Measurements from ENCODE around the gene POLR3A.

Gene POLR3A

DNA sequence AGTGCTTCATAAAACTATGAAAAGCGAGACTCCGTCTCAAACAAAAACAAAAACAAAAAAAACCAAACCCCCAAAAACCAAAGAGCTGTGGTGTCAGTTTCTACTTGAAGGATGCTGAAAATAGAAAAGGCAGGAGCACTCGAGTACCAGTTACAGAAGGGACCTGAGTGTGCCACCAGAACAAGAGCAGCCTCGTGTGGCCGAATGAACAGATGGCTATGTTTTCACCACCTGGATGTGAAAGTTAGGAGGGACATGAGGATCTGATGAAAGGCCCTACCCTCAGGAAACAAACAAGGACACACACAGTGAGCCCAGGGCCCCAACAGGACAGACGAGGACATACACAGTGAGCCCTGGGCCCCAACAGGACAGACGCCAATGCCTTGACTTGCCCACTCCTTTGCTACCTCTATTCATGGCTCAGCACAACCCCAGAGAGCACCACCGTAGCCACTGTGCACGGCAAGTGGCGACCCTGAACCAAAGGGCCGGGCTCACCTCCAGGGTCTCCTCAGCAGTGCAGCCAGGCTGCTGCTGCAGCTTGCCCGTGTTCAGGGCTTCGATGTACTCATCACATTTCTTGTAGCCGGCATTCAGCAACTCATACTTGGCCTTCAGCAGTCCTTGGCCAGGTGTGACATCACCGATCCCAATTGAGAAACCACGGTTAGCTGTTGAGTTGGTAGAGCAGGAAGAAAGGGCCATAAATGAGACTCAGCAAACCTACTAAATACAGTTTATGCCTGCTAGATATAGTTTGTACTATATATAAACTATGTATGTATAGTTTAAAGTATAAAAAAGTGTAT lies 24.9 kb downstream of the POLR3A start:
- Histone ChIP-seq H3K79me2 (ENCODE audit: insufficient read depth, low read length) (no peaks in the 10 kb centered on the region), H3K27me3 (ENCODE audit: low read length) (no peaks in the 10 kb centered on the region), H2AFZ (ENCODE audit: low read depth, low read length, severe bottlenecking) (no peak overlapping the region), H3K9ac (ENCODE audit: low read length) (no peak overlapping the region), H3K9me2 (replicated peaks; ENCODE audit: insufficient read depth, low read length) (no peaks in the 10 kb centered on the region), H3K27ac (ENCODE audit: low read depth, low read length) (no peak overlapping the region), H3F3A (ENCODE audit: insufficient read depth) (no peaks in the 10 kb centered on the region), H4K20me1 (ENCODE audit: low read depth, low read length) (no peaks in the 10 kb centered on the region), H3K9me3 (ENCODE audit: insufficient read depth, low read length) (no peaks in the 10 kb centered on the region), H3K4me2 (ENCODE audit: low read depth, low read length, poor library complexity, severe bottlenecking) (no peak overlapping the region), H3K36me3 (ENCODE audit: low read length) (peaks cover 20% of the 10 kb centered on the region; the same call in 1 of the 2 replicates), H3K4me3 (ENCODE audit: insufficient read depth, low read length, poor library complexity, severe bottlenecking) (no peak overlapping the region)
- no peak for TF ChIP-seq EZH2phosphoT487 (conservative IDR thresholded peaks at IDR 0.05; ENCODE audit: low read length)
- TF ChIP-seq, protein P1, sequence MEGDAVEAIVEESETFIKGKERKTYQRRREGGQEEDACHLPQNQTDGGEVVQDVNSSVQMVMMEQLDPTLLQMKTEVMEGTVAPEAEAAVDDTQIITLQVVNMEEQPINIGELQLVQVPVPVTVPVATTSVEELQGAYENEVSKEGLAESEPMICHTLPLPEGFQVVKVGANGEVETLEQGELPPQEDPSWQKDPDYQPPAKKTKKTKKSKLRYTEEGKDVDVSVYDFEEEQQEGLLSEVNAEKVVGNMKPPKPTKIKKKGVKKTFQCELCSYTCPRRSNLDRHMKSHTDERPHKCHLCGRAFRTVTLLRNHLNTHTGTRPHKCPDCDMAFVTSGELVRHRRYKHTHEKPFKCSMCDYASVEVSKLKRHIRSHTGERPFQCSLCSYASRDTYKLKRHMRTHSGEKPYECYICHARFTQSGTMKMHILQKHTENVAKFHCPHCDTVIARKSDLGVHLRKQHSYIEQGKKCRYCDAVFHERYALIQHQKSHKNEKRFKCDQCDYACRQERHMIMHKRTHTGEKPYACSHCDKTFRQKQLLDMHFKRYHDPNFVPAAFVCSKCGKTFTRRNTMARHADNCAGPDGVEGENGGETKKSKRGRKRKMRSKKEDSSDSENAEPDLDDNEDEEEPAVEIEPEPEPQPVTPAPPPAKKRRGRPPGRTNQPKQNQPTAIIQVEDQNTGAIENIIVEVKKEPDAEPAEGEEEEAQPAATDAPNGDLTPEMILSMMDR (IDR thresholded peaks at IDR 0.05; ENCODE audit: insufficient read depth, low read length, poor library complexity, severe bottlenecking), result no peak

DNA sequence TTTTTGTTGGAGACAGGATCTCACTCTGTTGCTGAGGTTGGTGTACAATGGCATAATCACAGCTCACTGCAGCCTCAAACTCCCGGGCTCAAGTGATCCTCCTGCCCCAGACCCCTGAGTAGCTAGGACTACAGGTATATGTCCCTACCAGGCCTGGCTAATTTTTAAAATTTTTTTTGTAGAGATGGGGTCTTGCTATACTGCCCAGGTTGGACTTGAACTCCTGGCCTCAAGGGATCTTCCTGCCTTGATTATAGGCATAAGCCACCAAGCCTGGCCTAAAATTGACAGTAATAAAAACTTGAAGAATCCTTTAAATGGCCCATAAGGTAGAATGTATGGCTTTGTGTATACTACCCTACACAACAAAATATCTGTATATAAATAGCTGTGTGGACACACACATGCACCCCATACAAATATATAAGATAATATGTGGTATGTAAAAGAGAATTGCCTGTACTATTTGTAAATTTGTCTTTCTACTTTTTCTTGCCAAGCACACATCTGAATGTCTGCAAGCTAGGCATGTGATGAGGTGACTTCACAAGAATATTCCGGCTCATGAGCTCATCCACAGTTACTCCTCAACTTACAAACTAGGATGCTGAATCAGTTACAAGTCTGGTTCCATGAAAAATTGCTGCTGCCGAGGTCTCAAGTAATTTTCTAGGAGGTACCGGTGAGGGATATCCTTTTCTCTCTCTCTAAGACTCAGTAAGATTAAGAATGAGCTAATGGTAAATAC lies 26.6 kb downstream of the POLR3A start:
- peaks cover 19% of the 10 kb centered on the region; the same call in 1 of the 2 replicates for H3K36me3 ChIP-seq (ENCODE audit: low read length)
- no peaks in the 10 kb centered on the region for H3K9me3 ChIP-seq (ENCODE audit: insufficient read depth, low read length)
- no peak for TF ChIP-seq EZH2phosphoT487 (conservative IDR thresholded peaks at IDR 0.05; ENCODE audit: low read length)
- TF ChIP-seq, protein P1 (IDR thresholded peaks at IDR 0.05; ENCODE audit: insufficient read depth, low read length, poor library complexity, severe bottlenecking), result no peak
- no peaks in the 10 kb centered on the region for H3K27me3 ChIP-seq (ENCODE audit: low read length)
- H3K27ac ChIP-seq (ENCODE audit: low read depth, low read length), result no peak overlapping the region
- no peaks in the 10 kb centered on the region for H4K20me1 ChIP-seq (ENCODE audit: low read depth, low read length)
- H3K4me3 ChIP-seq (ENCODE audit: insufficient read depth, low read length, poor library complexity, severe bottlenecking), result no peak overlapping the region
- H3K9me2 ChIP-seq (replicated peaks; ENCODE audit: insufficient read depth, low read length), result no peaks in the 10 kb centered on the region
- no peak overlapping the region for H2AFZ ChIP-seq (ENCODE audit: low read depth, low read length, severe bottlenecking)
- no peak overlapping the region for H3K9ac ChIP-seq (ENCODE audit: low read length)
- no peak overlapping the region for H3K4me2 ChIP-seq (ENCODE audit: low read depth, low read length, poor library complexity, severe bottlenecking)
- H3F3A ChIP-seq (ENCODE audit: insufficient read depth), result no peaks in the 10 kb centered on the region
- H3K79me2 ChIP-seq (ENCODE audit: insufficient read depth, low read length), result no peaks in the 10 kb centered on the region

DNA sequence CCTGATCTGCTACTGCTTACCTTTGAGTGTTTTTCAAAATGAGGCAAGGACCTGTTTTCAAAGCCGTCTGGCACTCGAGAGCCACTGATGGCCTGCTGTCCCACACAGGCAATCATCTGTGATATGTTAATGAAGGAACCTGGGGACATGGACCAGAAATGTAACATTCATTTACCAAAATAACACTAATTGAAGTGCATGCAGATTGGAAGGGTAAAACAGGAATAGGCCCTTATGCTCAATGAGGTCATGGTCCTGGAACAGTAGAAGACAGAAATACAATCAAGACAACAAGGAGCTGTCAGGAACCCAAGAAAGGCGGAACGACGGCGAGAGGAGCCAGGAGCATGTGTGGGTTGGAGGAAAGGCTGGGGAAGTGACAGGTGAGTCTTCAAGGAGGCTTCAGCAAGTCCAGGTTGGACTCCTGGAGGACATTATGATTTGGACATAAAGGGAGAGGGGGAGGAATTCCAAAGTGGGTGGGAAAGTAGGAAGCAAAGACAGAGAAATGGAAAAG lies 28.3 kb downstream of the POLR3A start:
- no peak overlapping the region for H2AFZ ChIP-seq (ENCODE audit: low read depth, low read length, severe bottlenecking)
- no peaks in the 10 kb centered on the region for H4K20me1 ChIP-seq (ENCODE audit: low read depth, low read length)
- H3K4me2 ChIP-seq (ENCODE audit: low read depth, low read length, poor library complexity, severe bottlenecking), result no peak overlapping the region
- H3K36me3 ChIP-seq (ENCODE audit: low read length), result peaks cover 19% of the 10 kb centered on the region; the same call in 1 of the 2 replicates
- no peaks in the 10 kb centered on the region for H3K9me3 ChIP-seq (ENCODE audit: insufficient read depth, low read length)
- TF ChIP-seq, protein P1 (IDR thresholded peaks at IDR 0.05; ENCODE audit: insufficient read depth, low read length, poor library complexity, severe bottlenecking), result no peak
- TF ChIP-seq EZH2phosphoT487 (conservative IDR thresholded peaks at IDR 0.05; ENCODE audit: low read length), result no peak
- H3K4me3 ChIP-seq (ENCODE audit: insufficient read depth, low read length, poor library complexity, severe bottlenecking), result no peak overlapping the region
- no peaks in the 10 kb centered on the region for H3F3A ChIP-seq (ENCODE audit: insufficient read depth)
- no peaks in the 10 kb centered on the region for H3K9me2 ChIP-seq (replicated peaks; ENCODE audit: insufficient read depth, low read length)
- no peak overlapping the region for H3K27ac ChIP-seq (ENCODE audit: low read depth, low read length)
- H3K79me2 ChIP-seq (ENCODE audit: insufficient read depth, low read length), result no peaks in the 10 kb centered on the region
- no peaks in the 10 kb centered on the region for H3K27me3 ChIP-seq (ENCODE audit: low read length)
- H3K9ac ChIP-seq (ENCODE audit: low read length), result no peak overlapping the region

Measured in SU-DHL-6 (cell line).